Activated CD4-positive, alpha-beta T cell treated with anti-CD3 and anti-CD28 coated beads for 48 hours (primary cell): Measurements from ENCODE around the gene ALPK1.
"Not testable (repeated sequence)": the region's sequence is repeated elsewhere in the genome, so short reads cannot be mapped to it uniquely, and the experiment has no call there.

ENCODE experiments used
- DNase-seq: peaks from one replicate; pipeline ENCODE4 v3.0.0-alpha.2; 2020

ALPK1 gene

GRCh38 chr4:112284662-112285411 lies 12.3 kb upstream of the ALPK1 start:
- DNase-seq, result no peak

GRCh38 chr4:112287258-112287989 lies 9.7 kb upstream of the ALPK1 start:
- DNase-seq, result no peak

- DNase-seq, result no peak
Observed at GRCh38 chr4:112288455-112288854, 8.7 kb upstream of the ALPK1 start.

GRCh38 chr4:112289407-112290253 lies 7.5 kb upstream of the ALPK1 start:
- DNase-seq, result no peak

GRCh38 chr4:112290341-112290740 lies 6.8 kb upstream of the ALPK1 start:
- DNase-seq, result peak; percentile 58

- no peak for DNase-seq
Observed at GRCh38 chr4:112299721-112300120, 2.6 kb downstream of the ALPK1 start.

- no peak for DNase-seq
Observed at GRCh38 chr4:112302320-112303274, 5.4 kb downstream of the ALPK1 start.

- not testable (repeated sequence) for DNase-seq
Observed at GRCh38 chr4:112305477-112305876, 8.3 kb downstream of the ALPK1 start.

GRCh38 chr4:112309263-112309791 lies 12.2 kb downstream of the ALPK1 start:
- not testable (repeated sequence) for DNase-seq

GRCh38 chr4:112311516-112311915 lies 14.3 kb downstream of the ALPK1 start:
- no peak for DNase-seq

- DNase-seq, result no peak
Observed at GRCh38 chr4:112312610-112313239, 15.6 kb downstream of the ALPK1 start.

GRCh38 chr4:112315446-112315845 lies 18.3 kb downstream of the ALPK1 start:
- DNase-seq, result no peak

GRCh38 chr4:112316360-112316759 lies 19.2 kb downstream of the ALPK1 start:
- no peak for DNase-seq

GRCh38 chr4:112318239-112319142 lies 21.3 kb downstream of the ALPK1 start:
- no peak for DNase-seq

- DNase-seq, result peak; percentile 85
Observed at GRCh38 chr4:112321776-112322684, 24.9 kb downstream of the ALPK1 start.

GRCh38 chr4:112322866-112323265 lies 25.7 kb downstream of the ALPK1 start:
- no peak for DNase-seq

GRCh38 chr4:112325530-112325929 lies 28.4 kb downstream of the ALPK1 start:
- no peak for DNase-seq

GRCh38 chr4:112327965-112328733 lies 31.0 kb downstream of the ALPK1 start:
- no peak for DNase-seq
